ENCODE results near the gene MMP25. TPM values are rescaled to one million over a fixed set of nuclear protein-coding genes. Genes with fewer than 3 reads are reported as not detected.
A peak's percentile ranks its signal among the peaks of the same experiment; 100 is the strongest.

MMP25 gene
- total and polyA plus RNA-seq, 9 of the 15 experiments (the other 6 are each of a cell fraction or from before 2014, with no cell fraction given) = 0.03 to 0.04 TPM; not detected in 7

- TF ChIP-seq MGA (IDR thresholded peaks at IDR 0.05) (peak; percentile 82), E2F6 (IDR thresholded peaks at IDR 0.05; ENCODE audit: borderline replicate concordance in 1 of 2, extremely low read depth in 1 of 2, insufficient read depth in 1 of 2, insufficient read length in 1 of 2, low read depth in 1 of 2, low read length in 1 of 2, poor library complexity in 1 of 2, severe bottlenecking in 1 of 2) (peak; percentile 87 to 90), MLX (CRISPR knock-in tag; conservative IDR thresholded peaks at IDR 0.05) (no peak), BRD9 (IDR thresholded peaks at IDR 0.05; ENCODE audit: low read depth, partially characterized antibody) (no peak), PTBP1 (IDR thresholded peaks at IDR 0.05; ENCODE audit: low read depth, low read length) (0 out of 2 replicates have a peak, but pooled peaks have one; percentile 35), ZNF57 (CRISPR knock-in tag; IDR thresholded peaks at IDR 0.05) (no peak)
Measured at GRCh38 chr16:3023669-3024478, 22.5 kb upstream of the MMP25 start, which contains the start of the genes HCFC1R1 and THOC6 (continued).

Data from K562 (cell line).